ENCODE measurements around the gene SPNS2. TPM values are rescaled to one million over a fixed set of nuclear protein-coding genes. Genes with fewer than 3 reads are reported as not detected.

SPNS2 gene
- total and polyA plus RNA-seq, 2 of the 8 experiments (the other 6 are each of a cell fraction or from before 2014, with no cell fraction given): 1.2 to 1.5 TPM

DNA sequence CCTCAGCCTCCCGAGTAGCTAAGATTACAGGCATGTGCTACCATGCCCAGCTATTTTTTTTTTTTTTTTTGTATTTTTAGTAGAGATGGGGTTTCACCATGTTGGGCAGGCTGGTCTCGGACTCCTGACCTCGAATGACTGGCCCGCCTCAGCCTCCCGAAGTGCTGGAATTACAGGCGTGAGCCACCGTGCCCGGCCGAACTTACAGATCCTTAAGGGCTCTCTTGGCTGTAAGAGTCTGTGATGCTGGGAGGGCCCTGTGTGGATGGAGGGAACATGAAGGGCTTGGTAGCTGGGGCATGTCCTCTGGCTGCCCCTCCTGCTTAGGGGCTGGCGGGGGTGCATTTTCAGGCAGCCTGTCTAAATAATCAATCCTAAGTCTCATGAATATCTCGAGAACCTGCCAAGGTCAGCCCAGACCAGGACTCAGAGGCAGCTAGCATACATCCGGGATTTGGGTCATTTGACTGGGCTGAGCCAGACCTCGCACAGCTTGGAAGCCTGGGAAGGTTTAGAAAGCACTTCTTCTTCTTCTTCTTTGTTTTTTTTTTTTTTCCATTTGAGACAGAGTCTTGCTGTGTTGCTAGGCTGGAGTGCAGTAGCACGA, 47.9 kb upstream of the SPNS2 start (continued):
- TF ChIP-seq, protein P1, sequence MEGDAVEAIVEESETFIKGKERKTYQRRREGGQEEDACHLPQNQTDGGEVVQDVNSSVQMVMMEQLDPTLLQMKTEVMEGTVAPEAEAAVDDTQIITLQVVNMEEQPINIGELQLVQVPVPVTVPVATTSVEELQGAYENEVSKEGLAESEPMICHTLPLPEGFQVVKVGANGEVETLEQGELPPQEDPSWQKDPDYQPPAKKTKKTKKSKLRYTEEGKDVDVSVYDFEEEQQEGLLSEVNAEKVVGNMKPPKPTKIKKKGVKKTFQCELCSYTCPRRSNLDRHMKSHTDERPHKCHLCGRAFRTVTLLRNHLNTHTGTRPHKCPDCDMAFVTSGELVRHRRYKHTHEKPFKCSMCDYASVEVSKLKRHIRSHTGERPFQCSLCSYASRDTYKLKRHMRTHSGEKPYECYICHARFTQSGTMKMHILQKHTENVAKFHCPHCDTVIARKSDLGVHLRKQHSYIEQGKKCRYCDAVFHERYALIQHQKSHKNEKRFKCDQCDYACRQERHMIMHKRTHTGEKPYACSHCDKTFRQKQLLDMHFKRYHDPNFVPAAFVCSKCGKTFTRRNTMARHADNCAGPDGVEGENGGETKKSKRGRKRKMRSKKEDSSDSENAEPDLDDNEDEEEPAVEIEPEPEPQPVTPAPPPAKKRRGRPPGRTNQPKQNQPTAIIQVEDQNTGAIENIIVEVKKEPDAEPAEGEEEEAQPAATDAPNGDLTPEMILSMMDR (IDR thresholded peaks at IDR 0.05; ENCODE audit: control extremely low read depth in 1 of 3, insufficient read depth in 1 of 3, low read depth in 1 of 3, low read length in 3 of 3): no peak
- TF ChIP-seq ASH2L (IDR thresholded peaks at IDR 0.05; ENCODE audit: low read length) (no peak), SIX5 (IDR thresholded peaks at IDR 0.05; ENCODE audit: low read depth, low read length) (no peak), PHF8 (conservative IDR thresholded peaks at IDR 0.05; ENCODE audit: low read depth, low read length) (no peak), FOSL1 (IDR thresholded peaks at IDR 0.05; ENCODE audit: insufficient read depth, low read depth, low read length) (no peak), ATF2 (IDR thresholded peaks at IDR 0.05; ENCODE audit: low read length) (no peak), RAD21 (IDR thresholded peaks at IDR 0.05 in 1 of 2, conservative IDR thresholded peaks at IDR 0.05 in 1 of 2; ENCODE audit: low read depth in 2 of 2, low read length in 2 of 2) (no peak), KDM5A (IDR thresholded peaks at IDR 0.05; ENCODE audit: low read length) (no peak)
- TF ChIP-seq, protein P2, sequence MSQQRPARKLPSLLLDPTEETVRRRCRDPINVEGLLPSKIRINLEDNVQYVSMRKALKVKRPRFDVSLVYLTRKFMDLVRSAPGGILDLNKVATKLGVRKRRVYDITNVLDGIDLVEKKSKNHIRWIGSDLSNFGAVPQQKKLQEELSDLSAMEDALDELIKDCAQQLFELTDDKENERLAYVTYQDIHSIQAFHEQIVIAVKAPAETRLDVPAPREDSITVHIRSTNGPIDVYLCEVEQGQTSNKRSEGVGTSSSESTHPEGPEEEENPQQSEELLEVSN (IDR thresholded peaks at IDR 0.05): no peak
